Activated T-cell treated with anti-CD3 and anti-CD28 coated beads, Interleukin-2, amount 50 U/mL, for 72 hours (primary cell): Measurements from ENCODE around the gene DIO1. TPM values are rescaled to one million over a fixed set of nuclear protein-coding genes. Genes with fewer than 3 reads are reported as not detected.

Experiments used
- ATAC-seq, 2 donors: fragments of 150-1000 bp; cut with Tn5 transposase; replicated peaks in 1 of 2; 2 replicates each; pipeline ENCODE4 v1.10.0; 2021; ENCODE audit warnings: moderate library complexity in 2 of 2, mild to moderate bottlenecking in 1 of 2
- DNase-seq, 2 donors: peaks; one replicate each; pipeline ENCODE4 v3.0.0; 2021 to 2022; ENCODE audit warnings: mixed read lengths in 1 of 2
- H3K27ac Mint-ChIP-seq: one replicate; pipeline ENCODE4 v1.8.0; 2022; ENCODE audit warnings: mild to moderate bottlenecking, moderate library complexity, mixed read lengths
- H3K27me3 Mint-ChIP-seq: one replicate; pipeline ENCODE4 v1.8.0; 2022; ENCODE audit warnings: low read depth, mixed read lengths
- H3K36me3 Mint-ChIP-seq, 2 donors: one replicate each; pipeline ENCODE4 v1.8.0; 2022; ENCODE audit warnings: mixed read lengths in 2 of 2, mild to moderate bottlenecking in 1 of 2; ENCODE audit not compliant: insufficient read depth in 2 of 2
- H3K4me1 Mint-ChIP-seq: one replicate; pipeline ENCODE4 v1.8.0; 2022; ENCODE audit warnings: low read depth, mixed read lengths
- H3K4me3 Mint-ChIP-seq, 2 donors: one replicate each; pipeline ENCODE4 v1.8.0; 2022; ENCODE audit warnings: mild to moderate bottlenecking in 2 of 2, mixed read lengths in 2 of 2, moderate library complexity in 2 of 2
- H3K9me3 Mint-ChIP-seq, 2 donors: one replicate each; pipeline ENCODE4 v1.8.0; 2022; ENCODE audit warnings: mixed read lengths in 2 of 2
- total RNA-seq, 2 donors: library from RNA; stranded (reverse); gene quantifications; one replicate each; pipeline ENCODE4 v1.2.3, GENCODE V29; 2022

Gene DIO1
- total RNA-seq, 2 donors from 2014 or later: not detected

- H3K9me3 Mint-ChIP-seq: no peaks in the 10 kb centered on the region
- H3K36me3 Mint-ChIP-seq: no peaks in the 10 kb centered on the region
- no peaks in the 10 kb centered on the region for H3K27me3 Mint-ChIP-seq
- no peak overlapping the region for H3K4me3 Mint-ChIP-seq
- H3K27ac Mint-ChIP-seq: no peak overlapping the region
- peaks cover 11% of the 10 kb centered on the region for H3K4me1 Mint-ChIP-seq
- no peak for DNase-seq
- ATAC-seq: no peak
Measured at GRCh38 chr1:53902235-53903138, 8.5 kb downstream of the DIO1 start.

GRCh38 chr1:53905509-53905908 is 11.5 kb downstream of the DIO1 start:
- H3K9me3 Mint-ChIP-seq: no peaks in the 10 kb centered on the region
- no peak overlapping the region for H3K27ac Mint-ChIP-seq
- H3K27me3 Mint-ChIP-seq: no peaks in the 10 kb centered on the region
- DNase-seq (no peak), ATAC-seq (no peak)
- peaks cover 11% of the 10 kb centered on the region for H3K4me1 Mint-ChIP-seq
- no peak overlapping the region for H3K4me3 Mint-ChIP-seq
- H3K36me3 Mint-ChIP-seq: no peaks in the 10 kb centered on the region

GRCh38 chr1:53906121-53906520 is 12.1 kb downstream of the DIO1 start:
- no peak for DNase-seq
- H3K4me1 Mint-ChIP-seq: peaks cover 5% of the 10 kb centered on the region
- no peak overlapping the region for H3K27ac Mint-ChIP-seq
- H3K27me3 Mint-ChIP-seq: no peaks in the 10 kb centered on the region
- ATAC-seq: no peak
- H3K4me3 Mint-ChIP-seq: no peak overlapping the region
- H3K9me3 Mint-ChIP-seq: no peaks in the 10 kb centered on the region
- no peaks in the 10 kb centered on the region for H3K36me3 Mint-ChIP-seq

GRCh38 chr1:53909946-53910345 is 16.0 kb downstream of the DIO1 start:
- H3K4me3 Mint-ChIP-seq: no peak overlapping the region
- H3K4me1 Mint-ChIP-seq: no peaks in the 10 kb centered on the region
- ATAC-seq: no peak

GRCh38 chr1:53911442-53911841 is 17.5 kb downstream of the DIO1 start:
- Mint-ChIP-seq H3K4me3 (no peak overlapping the region), H3K27me3 (no peaks in the 10 kb centered on the region), H3K4me1 (peaks cover 11% of the 10 kb centered on the region), H3K9me3 (no peaks in the 10 kb centered on the region), H3K27ac (no peak overlapping the region), H3K36me3 (no peaks in the 10 kb centered on the region)
- DNase-seq (no peak), ATAC-seq (no peak)

More at GRCh38 chr1:53909946-53910345, 16.0 kb downstream of the DIO1 start:
- H3K27ac Mint-ChIP-seq: no peak overlapping the region
- no peak for DNase-seq
- H3K27me3 Mint-ChIP-seq: no peaks in the 10 kb centered on the region
- H3K9me3 Mint-ChIP-seq: no peaks in the 10 kb centered on the region
- H3K36me3 Mint-ChIP-seq: no peaks in the 10 kb centered on the region

- Mint-ChIP-seq H3K36me3 (no peaks in the 10 kb centered on the region), H3K9me3 (no peaks in the 10 kb centered on the region)
Measured at GRCh38 chr1:53913352-53914033, 19.5 kb downstream of the DIO1 start.

GRCh38 chr1:53918343-53918742 is 24.4 kb downstream of the DIO1 start:
- no peaks in the 10 kb centered on the region for H3K9me3 Mint-ChIP-seq
- no peak for ATAC-seq
- no peak for DNase-seq
- peaks cover 0 to 13% of the 10 kb centered on the region in 2 donors for H3K36me3 Mint-ChIP-seq
- H3K27ac Mint-ChIP-seq: no peak overlapping the region
- H3K27me3 Mint-ChIP-seq: no peaks in the 10 kb centered on the region
- no peak overlapping the region for H3K4me3 Mint-ChIP-seq
- peaks cover 39% of the 10 kb centered on the region for H3K4me1 Mint-ChIP-seq

More at GRCh38 chr1:53913352-53914033, 19.5 kb downstream of the DIO1 start:
- no peak for DNase-seq
- Mint-ChIP-seq H3K27ac (no peak overlapping the region), H3K27me3 (no peaks in the 10 kb centered on the region), H3K4me3 (no peak overlapping the region), H3K4me1 (peaks cover 20% of the 10 kb centered on the region)
- ATAC-seq: no peak

GRCh38 chr1:53919675-53920066 is 25.7 kb downstream of the DIO1 start:
- DNase-seq: peak in 1 of 2 donors; percentile 44
- H3K4me1 Mint-ChIP-seq: peaks cover 39% of the 10 kb centered on the region
- H3K9me3 Mint-ChIP-seq: no peaks in the 10 kb centered on the region
- ATAC-seq: peak; percentile 88 to 92
- no peaks in the 10 kb centered on the region for H3K27me3 Mint-ChIP-seq
- H3K27ac Mint-ChIP-seq: peak overlapping the region; percentile 92
- H3K4me3 Mint-ChIP-seq: peak overlapping the region; percentile 63 to 64
- H3K36me3 Mint-ChIP-seq: peaks cover 0 to 13% of the 10 kb centered on the region in 2 donors

GRCh38 chr1:53927376-53927881 is 33.4 kb downstream of the DIO1 start:
- Mint-ChIP-seq H3K36me3 (peaks cover 0 to 2% of the 10 kb centered on the region in 2 donors), H3K4me3 (no peak overlapping the region), H3K27ac (no peak overlapping the region), H3K27me3 (no peaks in the 10 kb centered on the region), H3K9me3 (no peaks in the 10 kb centered on the region), H3K4me1 (no peaks in the 10 kb centered on the region)
- no peak for DNase-seq
- ATAC-seq: no peak

GRCh38 chr1:53929246-53929960 is 35.4 kb downstream of the DIO1 start:
- H3K36me3 Mint-ChIP-seq: peaks cover 4 to 18% of the 10 kb centered on the region in 2 donors
- H3K9me3 Mint-ChIP-seq: peaks cover 0 to 2% of the 10 kb centered on the region in 2 donors
- DNase-seq: no peak
- H3K27ac Mint-ChIP-seq: no peak overlapping the region
- no peaks in the 10 kb centered on the region for H3K4me1 Mint-ChIP-seq
- H3K27me3 Mint-ChIP-seq: no peaks in the 10 kb centered on the region
- H3K4me3 Mint-ChIP-seq: no peak overlapping the region
- ATAC-seq: no peak

- no peaks in the 10 kb centered on the region for H3K27me3 Mint-ChIP-seq
- ATAC-seq (no peak), DNase-seq (no peak)
- no peak overlapping the region for H3K27ac Mint-ChIP-seq
- no peaks in the 10 kb centered on the region for H3K4me1 Mint-ChIP-seq
- H3K4me3 Mint-ChIP-seq: no peak overlapping the region
- H3K36me3 Mint-ChIP-seq: peaks cover 10 to 26% of the 10 kb centered on the region in 2 donors
- H3K9me3 Mint-ChIP-seq: peaks cover 2 to 4% of the 10 kb centered on the region in 2 donors
Measured at GRCh38 chr1:53930932-53931331, 36.9 kb downstream of the DIO1 start.

GRCh38 chr1:53931523-53931922 is 37.5 kb downstream of the DIO1 start:
- no peak for ATAC-seq
- Mint-ChIP-seq H3K27me3 (no peaks in the 10 kb centered on the region), H3K4me1 (no peaks in the 10 kb centered on the region), H3K4me3 (no peak overlapping the region), H3K9me3 (peaks cover 2 to 4% of the 10 kb centered on the region in 2 donors), H3K36me3 (peaks cover 11 to 26% of the 10 kb centered on the region in 2 donors), H3K27ac (no peak overlapping the region)
- DNase-seq: no peak
